HEK293 (cell line): Measurements from ENCODE around the gene CLASP1.

Experiments
- ZNF202 ChIP-seq: fragments of 450-650 bp; formaldehyde crosslinking; IDR thresholded peaks from 2 replicates; pipeline ENCODE4 v1.5.1; 2016; ENCODE audit warnings: missing biosample characterization, missing genetic modification characterization, borderline replicate concordance
- ZNF302 ChIP-seq: fragments of 450-650 bp; formaldehyde crosslinking; IDR thresholded peaks from 2 replicates; pipeline ENCODE4 v1.5.1; 2016; ENCODE audit warnings: missing biosample characterization, missing genetic modification characterization, low read depth

- TF ChIP-seq ZNF202 (tag by site-specific recombination) (no peak), ZNF302 (tag by site-specific recombination) (no peak)
Observed at GRCh38 chr2:121644715-121645114, 4.5 kb downstream of the CLASP1 start.
